H54 (cell line): Measurements from ENCODE around the gene LIMK1.

Source experiments
- DNase-seq: peaks from one replicate; pipeline ENCODE4 v3.0.0; 2011; ENCODE audit warnings: low spot score, mixed read lengths; ENCODE audit not compliant: insufficient read length
- FAIRE-seq: peaks from 3 replicates; lab custom pipeline; 2011; peaks lifted over from hg19 to GRCh38; lab: Jason Lieb, UNC
- POLR2A ChIP-seq: IDR thresholded peaks from 2 replicates; pipeline ENCODE4 v1.6.1; 2011; ENCODE audit warnings: low read depth, mild to moderate bottlenecking, low read length

Gene LIMK1

GRCh38 chr7:74048999-74049599 is 34.5 kb upstream of the LIMK1 start:
- no peak for FAIRE-seq
- DNase-seq: no peak
- no peak for TF ChIP-seq POLR2A

DNA sequence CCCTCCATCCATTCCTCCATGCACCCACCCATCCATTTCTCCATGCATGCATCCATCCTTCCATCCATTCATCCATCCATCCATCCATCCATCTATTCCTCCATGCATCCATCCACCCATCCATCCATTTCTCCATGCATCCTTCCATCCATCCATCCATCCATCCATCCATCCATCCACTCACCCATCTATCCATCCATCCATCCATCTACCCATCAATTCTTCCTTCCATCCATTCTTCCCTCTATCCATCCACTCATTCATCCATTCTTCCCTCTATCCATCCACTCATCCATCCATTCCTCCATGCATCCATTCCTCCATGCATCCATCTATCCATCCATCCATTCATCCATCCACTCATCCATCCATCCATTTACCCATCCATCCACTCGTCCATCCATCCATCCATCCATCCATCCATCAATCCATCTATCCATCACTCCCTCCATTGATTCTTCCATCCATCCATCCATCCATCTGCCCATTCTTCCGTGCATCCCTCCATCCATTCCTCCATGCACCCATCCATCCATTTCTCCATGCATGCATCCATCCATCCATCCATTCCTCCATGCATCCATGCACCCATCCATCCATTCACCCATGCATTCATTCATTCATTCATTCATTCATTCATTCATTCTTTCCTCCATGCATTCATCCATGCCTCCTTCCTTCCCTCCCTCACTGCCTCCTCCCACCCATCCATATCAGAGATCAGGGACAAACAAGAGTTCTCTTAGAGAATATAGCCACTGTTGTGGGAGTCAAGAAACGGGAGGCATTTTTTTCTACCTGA is 33.4 kb upstream of the LIMK1 start:
- FAIRE-seq: no peak
- TF ChIP-seq POLR2A: no peak
- DNase-seq: no peak

DNA sequence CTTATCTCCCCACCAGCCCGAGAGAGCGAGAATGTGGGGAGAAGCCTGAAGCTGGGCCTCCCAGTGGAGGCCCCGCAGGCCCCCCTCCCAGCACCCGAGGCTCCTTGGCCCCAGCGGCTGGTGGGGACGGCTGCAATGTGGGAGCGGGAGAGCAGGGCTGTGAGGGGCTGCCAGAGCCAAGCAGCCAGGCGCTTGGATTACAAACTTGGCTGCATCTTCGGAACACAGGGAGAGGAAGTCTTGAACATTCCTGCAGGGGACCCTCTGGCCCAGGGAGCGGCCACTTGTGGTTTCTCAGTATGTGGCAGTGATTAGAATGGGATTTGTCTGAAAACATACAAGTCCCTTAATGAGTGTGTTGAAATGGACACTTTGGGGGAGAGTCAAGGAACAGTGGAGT is 32.4 kb upstream of the LIMK1 start:
- no peak for TF ChIP-seq POLR2A
- DNase-seq: no peak
- FAIRE-seq: no peak

DNA sequence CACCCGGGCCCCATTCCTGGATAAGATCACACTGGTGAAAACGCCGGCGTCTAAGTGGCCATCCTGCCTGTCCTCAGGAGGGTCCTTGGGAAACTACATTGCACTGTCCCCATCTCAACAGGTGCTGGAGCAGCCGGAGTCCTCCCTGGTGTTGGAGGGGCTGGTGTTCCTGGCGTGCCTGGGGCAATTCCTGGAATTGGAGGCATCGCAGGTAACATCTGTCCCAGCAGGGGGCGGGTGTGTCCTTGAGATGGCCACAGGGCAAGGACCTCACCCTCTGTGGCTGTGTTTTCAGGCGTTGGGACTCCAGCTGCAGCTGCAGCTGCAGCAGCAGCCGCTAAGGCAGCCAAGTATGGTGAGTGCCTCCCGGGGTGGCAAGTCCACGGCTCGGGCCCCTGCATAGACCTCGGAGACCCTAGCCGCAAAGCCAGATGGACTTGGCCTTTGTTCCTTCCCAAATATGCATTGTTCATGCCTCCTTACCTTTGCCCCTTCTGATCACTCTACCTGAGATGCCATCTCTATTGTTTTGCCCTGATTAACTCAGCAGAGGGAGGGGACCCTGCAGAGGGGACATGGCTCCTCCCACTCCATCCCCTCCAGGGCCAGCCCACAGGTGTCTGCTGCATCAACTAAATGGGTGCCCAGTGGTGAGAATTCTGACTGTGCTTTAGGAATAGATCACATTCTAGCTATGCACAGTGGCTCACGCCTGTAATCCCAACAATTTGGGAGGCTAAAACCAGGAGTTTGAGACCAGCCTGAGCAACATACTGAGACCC is 31.8 kb upstream of the LIMK1 start:
- TF ChIP-seq POLR2A: no peak
- FAIRE-seq (no peak), DNase-seq (no peak)

- DNase-seq: no peak
- no peak for TF ChIP-seq POLR2A
- FAIRE-seq: no peak
These were observed 31.0 kb upstream of the LIMK1 start for GRCh38 chr7:74052628-74053027.

GRCh38 chr7:74053589-74054186 is 29.9 kb upstream of the LIMK1 start:
- DNase-seq (no peak), FAIRE-seq (no peak)
- no peak for TF ChIP-seq POLR2A

GRCh38 chr7:74056096-74056915 is 27.3 kb upstream of the LIMK1 start:
- no peak for TF ChIP-seq POLR2A
- FAIRE-seq: no peak
- no peak for DNase-seq

- no peak for TF ChIP-seq POLR2A
- no peak for DNase-seq
- FAIRE-seq: no peak
These were observed 26.2 kb upstream of the LIMK1 start for GRCh38 chr7:74057216-74057925.

GRCh38 chr7:74057987-74058386 is 25.6 kb upstream of the LIMK1 start:
- no peak for TF ChIP-seq POLR2A
- FAIRE-seq (no peak), DNase-seq (no peak)

- FAIRE-seq: no peak
These were observed 25.1 kb upstream of the LIMK1 start for GRCh38 chr7:74058486-74058885.

DNA sequence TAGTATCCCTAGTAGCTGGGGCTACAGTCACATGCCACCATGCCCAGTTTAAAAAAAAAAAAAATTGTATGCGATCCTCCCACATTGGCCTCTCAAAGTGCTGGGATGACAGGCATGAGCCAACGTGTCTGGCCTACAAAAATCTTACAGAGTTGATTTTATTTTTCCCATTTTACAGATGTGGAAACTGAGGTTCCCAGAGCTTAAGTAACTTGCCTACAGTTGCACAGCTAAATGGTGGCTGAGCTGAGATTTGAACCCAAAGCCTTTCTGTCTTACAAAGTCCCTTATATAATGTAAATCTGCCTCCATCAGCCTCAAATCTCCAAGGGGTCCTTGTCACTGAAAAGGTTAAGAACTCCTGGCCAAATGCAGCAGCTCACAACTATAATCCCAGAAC is 24.6 kb upstream of the LIMK1 start:
- TF ChIP-seq POLR2A: no peak
- no peak for FAIRE-seq

More at GRCh38 chr7:74058486-74058885, 25.1 kb upstream of the LIMK1 start:
- no peak for DNase-seq
- no peak for TF ChIP-seq POLR2A

More for the DNA sequence above, 24.6 kb upstream of the LIMK1 start:
- DNase-seq: no peak
